Stromal cell of bone marrow (primary cell): ENCODE data around the gene BICD2.

Source experiments
- DNase-seq: peaks from one replicate; pipeline ENCODE4 v3.0.0-alpha.2; 2012; ENCODE audit warnings: low read depth

The BICD2 gene

GRCh38 chr9:92668746-92669526, 95.7 kb downstream of the BICD2 start:
- DNase-seq: no peak

GRCh38 chr9:92666912-92667532, 97.6 kb downstream of the BICD2 start:
- no peak for DNase-seq

GRCh38 chr9:92666236-92666635, 98.4 kb downstream of the BICD2 start:
- no peak for DNase-seq

- no peak for DNase-seq
These were observed 98.8 kb downstream of the BICD2 start for GRCh38 chr9:92665836-92666235.

GRCh38 chr9:92664394-92665152, 100.1 kb downstream of the BICD2 start:
- no peak for DNase-seq

- DNase-seq: no peak
These were observed 100.7 kb downstream of the BICD2 start for GRCh38 chr9:92663951-92664350.

GRCh38 chr9:92663126-92663525, 101.5 kb downstream of the BICD2 start:
- no peak for DNase-seq

GRCh38 chr9:92661743-92662142, 102.9 kb downstream of the BICD2 start:
- DNase-seq: no peak
